ENCODE measurements around the gene FIGLA. TPM values are rescaled to one million over a fixed set of nuclear protein-coding genes. Genes with fewer than 3 reads are reported as not detected.

The FIGLA gene
- total RNA-seq, 1 experiment from 2014 or later, result not detected

GRCh38 chr2:70769450-70769849, 21.0 kb downstream of the FIGLA start:
- H3K9ac ChIP-seq (ENCODE audit: low read length), result no peak overlapping the region
- RAD21 ChIA-PET (ENCODE audit: low non-redundant PET in 1 of 2, low total read pairs in 2 of 2, uncharacterized antibody in 2 of 2, unreplicated experiment in 2 of 2), result no interaction called here
- no peaks in the 10 kb centered on the region for H3K4me1 ChIP-seq (ENCODE audit: control insufficient read depth in 1 of 2, insufficient read depth in 2 of 2, low read length in 2 of 2)
- CTCF ChIA-PET, result no interaction called here
- H4K20me1 ChIP-seq (ENCODE audit: insufficient read depth), result no peaks in the 10 kb centered on the region
- no peaks in the 10 kb centered on the region for H3K79me2 ChIP-seq (ENCODE audit: insufficient read depth, low read length)
- H3K4me2 ChIP-seq (ENCODE audit: low read length), result no peak overlapping the region
- ATAC-seq (no peak), DNase-seq (ENCODE audit: low read depth, low spot score) (no peak)
- H3K36me3 ChIP-seq (ENCODE audit: control insufficient read depth in 1 of 2, insufficient read depth in 2 of 2, low read length in 2 of 2), result no peaks in the 10 kb centered on the region
- no peaks in the 10 kb centered on the region for H3K27me3 ChIP-seq (ENCODE audit: insufficient read depth, low read length)
- no TSS peak for BruUV-seq (replicated peaks)
- intact Hi-C loops (cut with micrococcal nuclease), result no loop called here
- H3K27ac ChIP-seq (ENCODE audit: low read depth, low read length), result no peak overlapping the region
- H2AFZ ChIP-seq (ENCODE audit: low read depth, low read length, poor library complexity, severe bottlenecking), result no peak overlapping the region
- no peaks in the 10 kb centered on the region for H3K9me3 ChIP-seq (ENCODE audit: control insufficient read depth in 1 of 2, insufficient read depth in 1 of 2, low read depth in 1 of 2, low read length in 2 of 2)
- TF ChIP-seq SRF (IDR thresholded peaks at IDR 0.05; ENCODE audit: low read depth), result no peak
- no peak for TF ChIP-seq POLR2AphosphoS5 (IDR thresholded peaks at IDR 0.05; ENCODE audit: low read depth, low read length)
- POLR2A ChIA-PET, result interaction anchor here (1.4 kb wide), 1 partner anchor 21 kb away, joined by 3 read pairs; no protein-coding TSS in a partner anchor
- no peak overlapping the region for H3K4me3 ChIP-seq (replicated peaks in 1 of 2; ENCODE audit: low read depth in 1 of 2, low read length in 2 of 2)
- no peaks in the 10 kb centered on the region for H3K9me2 ChIP-seq (ENCODE audit: insufficient read depth)

- Histone ChIP-seq H3K27ac (ENCODE audit: low read depth, low read length) (no peak overlapping the region), H3K4me2 (ENCODE audit: low read length) (no peak overlapping the region), H2AFZ (ENCODE audit: low read depth, low read length, poor library complexity, severe bottlenecking) (no peak overlapping the region), H3K79me2 (ENCODE audit: insufficient read depth, low read length) (no peaks in the 10 kb centered on the region), H3K9ac (ENCODE audit: low read length) (no peak overlapping the region), H4K20me1 (ENCODE audit: insufficient read depth) (no peaks in the 10 kb centered on the region), H3K4me3 (replicated peaks in 1 of 2; ENCODE audit: low read depth in 1 of 2, low read length in 2 of 2) (no peak overlapping the region), H3K27me3 (ENCODE audit: insufficient read depth, low read length) (no peaks in the 10 kb centered on the region), H3K9me2 (ENCODE audit: insufficient read depth) (no peaks in the 10 kb centered on the region), H3K36me3 (ENCODE audit: control insufficient read depth in 1 of 2, insufficient read depth in 2 of 2, low read length in 2 of 2) (no peaks in the 10 kb centered on the region), H3K9me3 (ENCODE audit: control insufficient read depth in 1 of 2, insufficient read depth in 1 of 2, low read depth in 1 of 2, low read length in 2 of 2) (no peaks in the 10 kb centered on the region), H3K4me1 (ENCODE audit: control insufficient read depth in 1 of 2, insufficient read depth in 2 of 2, low read length in 2 of 2) (no peaks in the 10 kb centered on the region)
- no peak for ATAC-seq
- POLR2A ChIA-PET, result interaction anchor here (1.4 kb wide), 1 partner anchor 20 kb away, joined by 3 read pairs; no protein-coding TSS in a partner anchor
- intact Hi-C loops (cut with micrococcal nuclease), result no loop called here
- RAD21 ChIA-PET (ENCODE audit: low non-redundant PET in 1 of 2, low total read pairs in 2 of 2, uncharacterized antibody in 2 of 2, unreplicated experiment in 2 of 2), result no interaction called here
- BruUV-seq (replicated peaks), result no TSS peak
- no peak for DNase-seq (ENCODE audit: low read depth, low spot score)
- CTCF ChIA-PET, result interaction anchor here (0.6 kb wide), 1 partner anchor 168 kb away, joined by 3 read pairs; no protein-coding TSS in a partner anchor
- TF ChIP-seq EZH2 (IDR thresholded peaks at IDR 0.05), result no peak
- no peak for TF ChIP-seq RAD21 (IDR thresholded peaks at IDR 0.05; ENCODE audit: low read depth)
- no peak for TF ChIP-seq REST (IDR thresholded peaks at IDR 0.05; ENCODE audit: low read depth)
- TF ChIP-seq SIN3A (IDR thresholded peaks at IDR 0.05; ENCODE audit: low read depth), result no peak
- no peak for TF ChIP-seq CTCF (IDR thresholded peaks at IDR 0.05 in 2 of 3, conservative IDR thresholded peaks at IDR 0.05 in 1 of 3; ENCODE audit: borderline replicate concordance in 1 of 3, insufficient read depth in 1 of 3, low read depth in 2 of 3, low read length in 2 of 3)
- no peak for TF ChIP-seq YY1 (IDR thresholded peaks at IDR 0.05; ENCODE audit: extremely low read depth, insufficient replicate concordance, low read depth, low read length)
- TF ChIP-seq ZBTB33 (IDR thresholded peaks at IDR 0.05; ENCODE audit: extremely low read depth, insufficient replicate concordance, low read length), result no peak
- no peak for TF ChIP-seq FOSL1 (IDR thresholded peaks at IDR 0.05; ENCODE audit: low read depth)
- no peak for TF ChIP-seq MAX (IDR thresholded peaks at IDR 0.05)
- TF ChIP-seq POLR2AphosphoS5 (IDR thresholded peaks at IDR 0.05; ENCODE audit: low read depth, low read length), result no peak
- TF ChIP-seq ZFX (IDR thresholded peaks at IDR 0.05), result no peak
Measured at GRCh38 chr2:70768590-70769085, 21.8 kb downstream of the FIGLA start.
